ENCODE results near the gene HLA-DQB1.

HLA-DQB1 gene

GRCh38 chr6:32635526-32636123, 30.8 kb downstream of the HLA-DQB1 start:
- TF ChIP-seq CEBPB (IDR thresholded peaks at IDR 0.05): no peak
- TF ChIP-seq YY1 (IDR thresholded peaks at IDR 0.05; ENCODE audit: low read depth): no peak
- no peak for TF ChIP-seq FOXM1 (IDR thresholded peaks at IDR 0.05; ENCODE audit: borderline replicate concordance, low read depth)

- no peak for TF ChIP-seq NFIC (IDR thresholded peaks at IDR 0.05)
Measured at GRCh38 chr6:32627831-32628230, 38.6 kb downstream of the HLA-DQB1 start.

GRCh38 chr6:32627249-32627648, 39.2 kb downstream of the HLA-DQB1 start:
- TF ChIP-seq ZBTB7A (IDR thresholded peaks at IDR 0.05; ENCODE audit: low read depth) (no peak), CEBPB (IDR thresholded peaks at IDR 0.05) (no peak), YY1 (IDR thresholded peaks at IDR 0.05; ENCODE audit: low read depth) (no peak), TCF12 (IDR thresholded peaks at IDR 0.05; ENCODE audit: low read depth) (no peak)

GRCh38 chr6:32625137-32625536, 41.3 kb downstream of the HLA-DQB1 start:
- no peak for TF ChIP-seq NFIC (IDR thresholded peaks at IDR 0.05)
- no peak for TF ChIP-seq TCF12 (IDR thresholded peaks at IDR 0.05; ENCODE audit: low read depth)
- TF ChIP-seq USF1 (IDR thresholded peaks at IDR 0.05): no peak

GRCh38 chr6:32624565-32624964, 41.9 kb downstream of the HLA-DQB1 start:
- TF ChIP-seq CEBPB (IDR thresholded peaks at IDR 0.05) (no peak), TAF1 (IDR thresholded peaks at IDR 0.05; ENCODE audit: low read depth) (no peak), RAD21 (IDR thresholded peaks at IDR 0.05; ENCODE audit: low read depth) (no peak), FOXM1 (IDR thresholded peaks at IDR 0.05; ENCODE audit: borderline replicate concordance, low read depth) (no peak), ZBTB7A (IDR thresholded peaks at IDR 0.05; ENCODE audit: low read depth) (no peak), USF1 (IDR thresholded peaks at IDR 0.05) (no peak), YY1 (IDR thresholded peaks at IDR 0.05; ENCODE audit: low read depth) (no peak), CREB1 (IDR thresholded peaks at IDR 0.05; ENCODE audit: low read depth) (no peak)

- no peak for TF ChIP-seq EP300 (IDR thresholded peaks at IDR 0.05; ENCODE audit: borderline replicate concordance)
- no peak for TF ChIP-seq USF1 (IDR thresholded peaks at IDR 0.05)
- no peak for TF ChIP-seq REST (IDR thresholded peaks at IDR 0.05; ENCODE audit: low read depth)
- no peak for TF ChIP-seq TCF12 (IDR thresholded peaks at IDR 0.05; ENCODE audit: low read depth)
Measured at GRCh38 chr6:32623693-32624092, 42.8 kb downstream of the HLA-DQB1 start.

GRCh38 chr6:32622545-32623401, 43.7 kb downstream of the HLA-DQB1 start:
- TF ChIP-seq RAD21 (IDR thresholded peaks at IDR 0.05; ENCODE audit: low read depth): no peak
- no peak for TF ChIP-seq NFIC (IDR thresholded peaks at IDR 0.05)
- TF ChIP-seq MAX (IDR thresholded peaks at IDR 0.05): no peak
- no peak for TF ChIP-seq CREB1 (IDR thresholded peaks at IDR 0.05; ENCODE audit: low read depth)

GRCh38 chr6:32621372-32621771, 45.1 kb downstream of the HLA-DQB1 start:
- TF ChIP-seq EGR1 (IDR thresholded peaks at IDR 0.05) (no peak), ZBTB7A (IDR thresholded peaks at IDR 0.05; ENCODE audit: low read depth) (no peak), MAX (IDR thresholded peaks at IDR 0.05) (no peak), NFIC (IDR thresholded peaks at IDR 0.05) (no peak), YY1 (IDR thresholded peaks at IDR 0.05; ENCODE audit: low read depth) (no peak), FOXM1 (IDR thresholded peaks at IDR 0.05; ENCODE audit: borderline replicate concordance, low read depth) (no peak), EP300 (IDR thresholded peaks at IDR 0.05; ENCODE audit: borderline replicate concordance) (no peak), TCF12 (IDR thresholded peaks at IDR 0.05; ENCODE audit: low read depth) (no peak), RAD21 (IDR thresholded peaks at IDR 0.05; ENCODE audit: low read depth) (no peak), REST (IDR thresholded peaks at IDR 0.05; ENCODE audit: low read depth) (no peak), TEAD4 (IDR thresholded peaks at IDR 0.05) (no peak), CEBPB (IDR thresholded peaks at IDR 0.05) (no peak), USF1 (IDR thresholded peaks at IDR 0.05) (no peak)
